NCI-H524 (cell line): ENCODE measurements around the gene SCAP.

ENCODE experiments used
- DNase-seq, 2 experiments: peaks; one replicate each; lab custom pipeline; 2025; lab: John Stamatoyannopoulos, UW

Gene SCAP

GRCh38 chr3:47431225-47431624 lies 44.5 kb downstream of the SCAP start:
- no peak for DNase-seq

GRCh38 chr3:47430606-47431005 lies 45.1 kb downstream of the SCAP start:
- no peak for DNase-seq

GRCh38 chr3:47429476-47430270 lies 46.1 kb downstream of the SCAP start:
- DNase-seq, result no peak

GRCh38 chr3:47428662-47429061 lies 47.1 kb downstream of the SCAP start:
- DNase-seq, result no peak

GRCh38 chr3:47427866-47428265 lies 47.9 kb downstream of the SCAP start:
- no peak for DNase-seq

- no peak for DNase-seq
These were observed 49.8 kb downstream of the SCAP start for GRCh38 chr3:47425959-47426358.

- DNase-seq, result no peak
These were observed 50.4 kb downstream of the SCAP start for GRCh38 chr3:47425383-47425778.

GRCh38 chr3:47424434-47425382 lies 51.0 kb downstream of the SCAP start:
- no peak for DNase-seq

- no peak for DNase-seq
These were observed 52.1 kb downstream of the SCAP start for GRCh38 chr3:47423548-47424145.

- no peak for DNase-seq
These were observed 53.0 kb downstream of the SCAP start for GRCh38 chr3:47422743-47423142.

GRCh38 chr3:47421741-47422649 lies 53.7 kb downstream of the SCAP start:
- DNase-seq, result peak in 1 of 2 experiments; percentile 23

GRCh38 chr3:47420511-47421484 lies 54.9 kb downstream of the SCAP start:
- peak; percentile 34 to 77 for DNase-seq

- DNase-seq, result no peak
These were observed 55.7 kb downstream of the SCAP start for GRCh38 chr3:47420044-47420430.

GRCh38 chr3:47419083-47420043 lies 56.4 kb downstream of the SCAP start:
- no peak for DNase-seq

- no peak for DNase-seq
These were observed 57.3 kb downstream of the SCAP start for GRCh38 chr3:47418167-47419082.

- DNase-seq, result no peak
These were observed 59.7 kb downstream of the SCAP start for GRCh38 chr3:47416041-47416440.

GRCh38 chr3:47414666-47415587 lies 60.8 kb downstream of the SCAP start:
- no peak for DNase-seq
